Panc1 (cell line): ENCODE measurements around the gene TSKU. TPM values are rescaled to one million over a fixed set of nuclear protein-coding genes. Genes with fewer than 3 reads are reported as not detected.

ENCODE experiments used
- ATAC-seq: fragments of 200-7000 bp; cut with Tn5 transposase; 2 replicates; pipeline ENCODE4 v1.9.1; 2020; ENCODE audit warnings: mild to moderate bottlenecking, moderate library complexity
- BruUV-seq: library from RNA; stranded (reverse); fragments of 400-500 nt; replicated peaks from 2 replicates; lab custom pipeline; 2021; lab: Mats Ljungman, UMichigan
- CTCF ChIA-PET: fragments of 300-600 bp; sonication (Branson Sonifier 250); formaldehyde crosslinking; loops from one replicate; lab custom pipeline; 2022; ENCODE audit warnings: antibody characterized with exemption; lab: Charles Lee
- POLR2A ChIA-PET: fragments of 300-600 bp; sonication (Branson Sonifier 250); formaldehyde crosslinking; loops from one replicate; lab custom pipeline; 2022; ENCODE audit warnings: antibody characterized with exemption; lab: Charles Lee
- DNase-seq: peaks from one replicate; pipeline ENCODE4 v3.0.0-alpha.2; 2010; ENCODE audit warnings: low read depth, low spot score
- H3K27ac ChIP-seq: 2 replicates; pipeline ENCODE4 v1.5.1; 2011; ENCODE audit warnings: mild to moderate bottlenecking, low read length, inconsistent platforms
- H3K27me3 ChIP-seq: fragments of 200-500 bp; sonication (Bioruptor generic); 2 replicates; pipeline ENCODE4 v1.6.0; 2014; ENCODE audit warnings: low read length, inconsistent platforms; ENCODE audit not compliant: control insufficient read depth, insufficient read depth
- H3K36me3 ChIP-seq: fragments of 200-500 bp; sonication (Bioruptor generic); 2 replicates; pipeline ENCODE4 v1.5.1; 2014; ENCODE audit warnings: inconsistent platforms, mild to moderate bottlenecking, low read length, moderate library complexity; ENCODE audit not compliant: control insufficient read depth, insufficient read depth
- H3K4me1 ChIP-seq: 2 replicates; pipeline ENCODE4 v1.5.1; 2011; ENCODE audit warnings: inconsistent platforms, mild to moderate bottlenecking, low read length, moderate library complexity; ENCODE audit not compliant: control insufficient read depth, insufficient read depth
- H3K4me3 ChIP-seq, 2 experiments: 2 replicates each; pipeline ENCODE4 v1.5.1; 2011 to 2012; ENCODE audit warnings: low read depth in 2 of 2, low read length in 2 of 2, mild to moderate bottlenecking in 2 of 2, inconsistent platforms in 1 of 2, moderate library complexity in 1 of 2
- H3K9me3 ChIP-seq: fragments of 200-500 bp; sonication (Bioruptor generic); 2 replicates; pipeline ENCODE4 v1.5.1; 2014; ENCODE audit warnings: low read depth, mild to moderate bottlenecking, inconsistent platforms, low read length, moderate library complexity; ENCODE audit not compliant: control insufficient read depth, insufficient read depth
- POLR2AphosphoS5 ChIP-seq: IDR thresholded peaks from 2 replicates; pipeline ENCODE4 v1.6.1; 2012; ENCODE audit warnings: mild to moderate bottlenecking, low read depth, low read length, moderate library complexity
- SIN3A ChIP-seq: IDR thresholded peaks from 2 replicates; pipeline ENCODE4 v1.6.1; 2012; ENCODE audit warnings: low read depth, mild to moderate bottlenecking, low read length, moderate library complexity, borderline replicate concordance; ENCODE audit not compliant: insufficient read depth
- TCF7L2 ChIP-seq: IDR thresholded peaks from 2 replicates; pipeline ENCODE4 v1.6.1; 2011; ENCODE audit warnings: mild to moderate bottlenecking, low read depth, low read length, inconsistent platforms
- in situ Hi-C: cut with HindIII; loops from 2 replicates; pipeline ENCODE4 v1.10.0; 2016; ENCODE audit warnings: low sequenced_read_pairs, low pct_unique_long_range_greater_than_20kb
- intact Hi-C: fragments of 100-400 bp; cut with micrococcal nuclease; formaldehyde crosslinking; loops from one replicate; pipeline ENCODE4 v1.10.0; 2022; ENCODE audit not compliant: unreplicated experiment
- total RNA-seq: library from RNA; stranded (reverse); gene quantifications from one replicate; pipeline ENCODE4 v1.2.1, GENCODE V29; 2021; ENCODE audit not compliant: unreplicated experiment
- TF ChIP-seq, protein P1 (sequence below), 2 experiments: IDR thresholded peaks; 2 replicates each; pipeline ENCODE4 v1.6.1; 2011 to 2012; ENCODE audit warnings: low read depth in 2 of 2, control low read depth in 1 of 2, low read length in 1 of 2, mild to moderate bottlenecking in 1 of 2, moderate library complexity in 1 of 2; ENCODE audit not compliant: insufficient read depth in 1 of 2
- TF ChIP-seq, protein P2 (sequence below): fragments of 450-650 bp; IDR thresholded peaks from 2 replicates; pipeline ENCODE4 v1.5.1; 2017; ENCODE audit warnings: mild to moderate bottlenecking

Gene TSKU
- total RNA-seq, 1 experiment from 2014 or later: 31.4 TPM

DNA sequence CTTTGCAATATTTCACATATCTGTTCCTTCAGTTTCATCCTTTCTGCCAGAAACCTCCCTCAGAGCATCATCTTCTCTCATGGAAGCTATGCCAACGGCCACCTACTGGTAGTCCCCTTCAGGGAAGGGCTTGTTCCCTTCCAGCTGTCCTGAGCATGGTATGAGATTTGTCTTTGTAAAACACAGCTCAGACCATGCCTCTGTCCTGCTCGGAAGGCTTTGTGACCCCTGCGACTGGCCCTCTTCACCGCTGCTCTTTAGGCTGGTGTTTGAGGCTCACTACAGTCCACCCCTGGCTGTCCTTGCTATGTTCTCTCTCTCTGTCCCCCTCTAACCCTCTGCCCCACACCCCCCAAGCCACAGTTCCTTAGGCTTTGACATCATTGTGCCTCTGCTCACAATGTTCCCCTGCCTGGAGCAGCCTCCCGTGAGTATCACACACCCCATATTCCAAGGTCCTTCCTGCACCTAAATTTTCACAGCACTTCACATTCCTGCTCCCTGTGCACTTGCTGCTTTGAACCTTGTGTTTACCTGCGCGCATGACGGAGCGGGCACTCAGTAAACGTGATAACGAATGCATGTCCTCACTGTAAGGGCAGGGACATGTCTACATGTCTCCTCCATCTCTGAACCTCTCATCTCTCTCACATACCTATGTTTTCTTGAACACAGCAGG is 53.6 kb downstream of the TSKU start:
- H3K27ac ChIP-seq: no peak overlapping the region
- intact Hi-C loops: no loop called here
- in situ Hi-C loops: loop anchor here (10.0 kb wide), 1 partner anchor 118 kb away; no protein-coding TSS in a partner anchor
- no TSS peak for BruUV-seq
- no peaks in the 10 kb centered on the region for H3K36me3 ChIP-seq
- peaks cover 3% of the 10 kb centered on the region; the same call in 1 of the 2 replicates for H3K4me1 ChIP-seq
- TF ChIP-seq, protein P1, sequence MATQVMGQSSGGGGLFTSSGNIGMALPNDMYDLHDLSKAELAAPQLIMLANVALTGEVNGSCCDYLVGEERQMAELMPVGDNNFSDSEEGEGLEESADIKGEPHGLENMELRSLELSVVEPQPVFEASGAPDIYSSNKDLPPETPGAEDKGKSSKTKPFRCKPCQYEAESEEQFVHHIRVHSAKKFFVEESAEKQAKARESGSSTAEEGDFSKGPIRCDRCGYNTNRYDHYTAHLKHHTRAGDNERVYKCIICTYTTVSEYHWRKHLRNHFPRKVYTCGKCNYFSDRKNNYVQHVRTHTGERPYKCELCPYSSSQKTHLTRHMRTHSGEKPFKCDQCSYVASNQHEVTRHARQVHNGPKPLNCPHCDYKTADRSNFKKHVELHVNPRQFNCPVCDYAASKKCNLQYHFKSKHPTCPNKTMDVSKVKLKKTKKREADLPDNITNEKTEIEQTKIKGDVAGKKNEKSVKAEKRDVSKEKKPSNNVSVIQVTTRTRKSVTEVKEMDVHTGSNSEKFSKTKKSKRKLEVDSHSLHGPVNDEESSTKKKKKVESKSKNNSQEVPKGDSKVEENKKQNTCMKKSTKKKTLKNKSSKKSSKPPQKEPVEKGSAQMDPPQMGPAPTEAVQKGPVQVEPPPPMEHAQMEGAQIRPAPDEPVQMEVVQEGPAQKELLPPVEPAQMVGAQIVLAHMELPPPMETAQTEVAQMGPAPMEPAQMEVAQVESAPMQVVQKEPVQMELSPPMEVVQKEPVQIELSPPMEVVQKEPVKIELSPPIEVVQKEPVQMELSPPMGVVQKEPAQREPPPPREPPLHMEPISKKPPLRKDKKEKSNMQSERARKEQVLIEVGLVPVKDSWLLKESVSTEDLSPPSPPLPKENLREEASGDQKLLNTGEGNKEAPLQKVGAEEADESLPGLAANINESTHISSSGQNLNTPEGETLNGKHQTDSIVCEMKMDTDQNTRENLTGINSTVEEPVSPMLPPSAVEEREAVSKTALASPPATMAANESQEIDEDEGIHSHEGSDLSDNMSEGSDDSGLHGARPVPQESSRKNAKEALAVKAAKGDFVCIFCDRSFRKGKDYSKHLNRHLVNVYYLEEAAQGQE (IDR thresholded peaks at IDR 0.05; ENCODE audit: insufficient read depth in 1 of 2, low read depth in 2 of 2, low read length in 1 of 2): no peak
- TF ChIP-seq TCF7L2 (no peak), POLR2AphosphoS5 (no peak), SIN3A (no peak)
- TF ChIP-seq, protein P2, sequence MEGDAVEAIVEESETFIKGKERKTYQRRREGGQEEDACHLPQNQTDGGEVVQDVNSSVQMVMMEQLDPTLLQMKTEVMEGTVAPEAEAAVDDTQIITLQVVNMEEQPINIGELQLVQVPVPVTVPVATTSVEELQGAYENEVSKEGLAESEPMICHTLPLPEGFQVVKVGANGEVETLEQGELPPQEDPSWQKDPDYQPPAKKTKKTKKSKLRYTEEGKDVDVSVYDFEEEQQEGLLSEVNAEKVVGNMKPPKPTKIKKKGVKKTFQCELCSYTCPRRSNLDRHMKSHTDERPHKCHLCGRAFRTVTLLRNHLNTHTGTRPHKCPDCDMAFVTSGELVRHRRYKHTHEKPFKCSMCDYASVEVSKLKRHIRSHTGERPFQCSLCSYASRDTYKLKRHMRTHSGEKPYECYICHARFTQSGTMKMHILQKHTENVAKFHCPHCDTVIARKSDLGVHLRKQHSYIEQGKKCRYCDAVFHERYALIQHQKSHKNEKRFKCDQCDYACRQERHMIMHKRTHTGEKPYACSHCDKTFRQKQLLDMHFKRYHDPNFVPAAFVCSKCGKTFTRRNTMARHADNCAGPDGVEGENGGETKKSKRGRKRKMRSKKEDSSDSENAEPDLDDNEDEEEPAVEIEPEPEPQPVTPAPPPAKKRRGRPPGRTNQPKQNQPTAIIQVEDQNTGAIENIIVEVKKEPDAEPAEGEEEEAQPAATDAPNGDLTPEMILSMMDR: 0 out of 2 replicates have a peak, but pooled peaks have one; percentile 7
- CTCF ChIA-PET: no interaction called here
- POLR2A ChIA-PET: no interaction called here
- no peaks in the 10 kb centered on the region for H3K9me3 ChIP-seq
- H3K27me3 ChIP-seq: peaks cover 3% of the 10 kb centered on the region; the same call in 1 of the 2 replicates
- DNase-seq: no peak
- peak; percentile 56 for ATAC-seq
- H3K4me3 ChIP-seq: no peak overlapping the region

DNA sequence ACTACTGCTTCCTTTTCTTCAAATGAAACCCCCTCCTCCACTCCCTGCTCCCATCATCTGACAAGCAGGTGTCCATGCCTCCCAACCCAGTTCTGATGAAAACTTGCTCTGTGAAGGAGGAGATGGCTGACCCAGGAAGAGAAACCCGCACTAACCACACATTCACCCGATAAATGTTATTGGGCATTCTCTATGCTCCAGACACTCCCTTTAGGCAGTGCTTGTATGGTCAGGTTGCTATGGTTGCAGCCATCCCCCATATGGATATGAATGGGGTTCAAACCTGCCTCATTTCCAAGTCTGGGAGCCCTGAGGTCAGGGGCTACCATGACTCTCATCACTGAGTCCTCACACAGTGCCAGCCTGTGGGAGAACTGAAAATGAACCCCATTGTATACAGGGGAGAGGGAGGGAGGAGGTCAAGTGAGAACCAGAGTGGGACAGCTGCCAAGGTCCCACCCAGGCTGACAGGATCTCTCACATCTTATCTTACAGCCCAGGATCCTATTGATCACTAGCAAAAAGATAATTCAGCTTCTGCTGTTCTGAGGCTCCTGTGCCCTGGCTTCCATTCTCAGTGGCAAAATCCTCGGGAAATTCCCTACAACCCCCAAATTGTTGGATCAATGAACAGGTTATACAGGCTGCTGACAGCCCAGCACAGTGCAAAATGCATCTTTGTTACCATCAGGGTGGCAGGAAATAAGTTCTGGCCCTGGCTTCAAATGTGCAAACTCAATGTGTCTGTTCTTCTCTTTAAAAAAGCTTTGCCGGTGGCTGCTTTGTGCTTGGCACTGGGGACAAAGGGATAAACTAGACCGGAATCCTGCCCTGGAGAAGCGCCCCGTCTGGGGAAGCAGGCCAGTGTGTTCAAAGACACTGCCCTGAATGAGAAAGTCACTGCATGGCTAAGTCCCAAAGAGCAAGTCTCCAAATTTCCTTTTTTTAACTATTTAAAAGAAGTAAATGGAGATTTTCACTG is 54.8 kb downstream of the TSKU start:
- Histone ChIP-seq H3K27ac (no peak overlapping the region), H3K4me3 (no peak overlapping the region), H3K27me3 (peaks cover 3% of the 10 kb centered on the region; the same call in 1 of the 2 replicates), H3K4me1 (peaks cover 3% of the 10 kb centered on the region; the same call in 1 of the 2 replicates), H3K36me3 (no peaks in the 10 kb centered on the region), H3K9me3 (no peaks in the 10 kb centered on the region)
- ChIA-PET CTCF (interaction anchor here (0.5 kb wide), 1 partner anchor 115 kb away, joined by 5 read pairs; no protein-coding TSS in a partner anchor), POLR2A (interaction anchor here (0.7 kb wide), 1 partner anchor 1240 kb away, joined by 3 read pairs; no protein-coding TSS in a partner anchor)
- in situ Hi-C loops (loop anchor here (10.0 kb wide), 1 partner anchor 117 kb away; no protein-coding TSS in a partner anchor), intact Hi-C loops (no loop called here)
- TF ChIP-seq SIN3A: no peak
- TF ChIP-seq POLR2AphosphoS5: no peak
- TF ChIP-seq, protein P2: no peak
- no peak for TF ChIP-seq TCF7L2
- TF ChIP-seq, protein P1 (IDR thresholded peaks at IDR 0.05; ENCODE audit: insufficient read depth in 1 of 2, low read depth in 2 of 2, low read length in 1 of 2): no peak
- DNase-seq (no peak), ATAC-seq (no peak)
- BruUV-seq: no TSS peak
